A673 (cell line): ENCODE measurements around the gene KLF3. TPM values are rescaled to one million over a fixed set of nuclear protein-coding genes. Genes with fewer than 3 reads are reported as not detected.

Experiments used
- BruUV-seq: library from RNA; stranded (reverse); fragments of 400-500 nt; replicated peaks from 2 replicates; lab custom pipeline; 2021; lab: Mats Ljungman, UMichigan
- CTCF ChIA-PET: fragments of 300-600 bp; sonication (Branson Sonifier 250); formaldehyde crosslinking; loops from one replicate; lab custom pipeline; 2022; ENCODE audit warnings: antibody characterized with exemption; lab: Charles Lee
- POLR2A ChIA-PET: fragments of 300-600 bp; sonication (Branson Sonifier 250); formaldehyde crosslinking; loops from one replicate; lab custom pipeline; 2022; ENCODE audit warnings: antibody characterized with exemption; ENCODE audit not compliant: low non-redundant PET; lab: Charles Lee
- DNase-seq: peaks from one replicate; pipeline ENCODE4 v3.0.0-alpha.2; 2015; ENCODE audit warnings: low spot score
- H3K27ac ChIP-seq: fragments of 200-600 bp; sonication (generic); 2 replicates; pipeline ENCODE4 v1.5.1; 2016; ENCODE audit warnings: mixed run types, low read depth, mild to moderate bottlenecking, mixed read lengths, antibody characterized with exemption, low read length; ENCODE audit not compliant: poor library complexity, severe bottlenecking
- H3K27me3 ChIP-seq: fragments of 200-600 bp; sonication (generic); replicated peaks from 2 replicates; pipeline ENCODE4 v1.6.1; 2017; ENCODE audit warnings: mixed run types, low read depth, mild to moderate bottlenecking, mixed read lengths, antibody characterized with exemption, low read length; ENCODE audit not compliant: insufficient read depth, poor library complexity
- H3K36me3 ChIP-seq: fragments of 200-600 bp; sonication (generic); 2 replicates; pipeline ENCODE4 v1.6.1; 2016; ENCODE audit warnings: mixed run types, mild to moderate bottlenecking, mixed read lengths, antibody characterized with exemption, low read length; ENCODE audit not compliant: insufficient read depth, poor library complexity, severe bottlenecking
- H3K4me1 ChIP-seq: fragments of 200-600 bp; sonication (generic); 2 replicates; pipeline ENCODE4 v1.6.1; 2017; ENCODE audit warnings: mixed run types, mild to moderate bottlenecking, mixed read lengths, antibody characterized with exemption, low read length; ENCODE audit not compliant: insufficient read depth, poor library complexity, severe bottlenecking
- H3K4me3 ChIP-seq: fragments of 200-600 bp; sonication (generic); 2 replicates; pipeline ENCODE4 v1.5.1; 2016; ENCODE audit warnings: low read depth, mixed run types, mild to moderate bottlenecking, mixed read lengths, low read length; ENCODE audit not compliant: poor library complexity, severe bottlenecking
- H3K9me3 ChIP-seq: fragments of 200-600 bp; sonication (generic); 2 replicates; pipeline ENCODE4 v1.6.1; 2016; ENCODE audit warnings: mixed run types, low read depth, mild to moderate bottlenecking, mixed read lengths, antibody characterized with exemption, low read length; ENCODE audit not compliant: poor library complexity, severe bottlenecking
- CTCF ChIP-seq: fragments of 300-800, 200-600 bp; sonication (generic); conservative IDR thresholded peaks from 2 replicates; pipeline ENCODE4 v1.5.1; 2017; ENCODE audit warnings: low read depth, mild to moderate bottlenecking, antibody characterized with exemption, low read length, moderate library complexity, mixed read lengths
- EZH2 ChIP-seq: fragments of 200-600 bp; sonication (generic); IDR thresholded peaks from 2 replicates; pipeline ENCODE4 v1.6.1; 2017; ENCODE audit warnings: borderline replicate concordance, low read depth, mild to moderate bottlenecking, mixed read lengths, antibody characterized with exemption, low read length; ENCODE audit not compliant: poor library complexity, severe bottlenecking
- intact Hi-C: fragments of 100-400 bp; cut with micrococcal nuclease; formaldehyde crosslinking; loops from one replicate; pipeline ENCODE4 v1.10.0; 2022; ENCODE audit not compliant: unreplicated experiment
- total RNA-seq: library from RNA; stranded (reverse); gene quantifications from 2 replicates; pipeline ENCODE4 v1.2.3, GENCODE V29; 2021

Gene KLF3
- total RNA-seq, 1 experiment from 2014 or later, result 36.1 TPM

- ChIA-PET POLR2A (no interaction called here), CTCF (no interaction called here)
- Histone ChIP-seq H3K4me3 (no peak overlapping the region), H3K4me1 (no peaks in the 10 kb centered on the region), H3K27me3 (no peaks in the 10 kb centered on the region), H3K27ac (no peak overlapping the region), H3K9me3 (no peaks in the 10 kb centered on the region), H3K36me3 (no peaks in the 10 kb centered on the region)
- TF ChIP-seq CTCF (no peak), EZH2 (no peak)
- no peak for DNase-seq
- no TSS peak for BruUV-seq
- intact Hi-C loops, result no loop called here
Observed at GRCh38 chr4:38704622-38705154, 40.7 kb downstream of the KLF3 start.

GRCh38 chr4:38706301-38706700 lies 42.3 kb downstream of the KLF3 start:
- ChIA-PET POLR2A (no interaction called here), CTCF (no interaction called here)
- no peaks in the 10 kb centered on the region for H3K36me3 ChIP-seq

GRCh38 chr4:38710053-38710452 lies 46.1 kb downstream of the KLF3 start:
- CTCF ChIA-PET, result no interaction called here
- intact Hi-C loops, result no loop called here

More at GRCh38 chr4:38706301-38706700, 42.3 kb downstream of the KLF3 start:
- no peak overlapping the region for H3K4me3 ChIP-seq
- H3K9me3 ChIP-seq, result no peaks in the 10 kb centered on the region
- BruUV-seq, result no TSS peak
- H3K27me3 ChIP-seq, result no peaks in the 10 kb centered on the region
- H3K4me1 ChIP-seq, result no peaks in the 10 kb centered on the region
- DNase-seq, result no peak
- TF ChIP-seq EZH2 (no peak), CTCF (no peak)
- H3K27ac ChIP-seq, result no peak overlapping the region
- intact Hi-C loops, result no loop called here

More at GRCh38 chr4:38710053-38710452, 46.1 kb downstream of the KLF3 start:
- H3K36me3 ChIP-seq, result no peaks in the 10 kb centered on the region
- H3K4me3 ChIP-seq, result no peak overlapping the region
- POLR2A ChIA-PET, result no interaction called here
- H3K9me3 ChIP-seq, result no peaks in the 10 kb centered on the region
- no TSS peak for BruUV-seq
- no peak for DNase-seq
- H3K27me3 ChIP-seq, result no peaks in the 10 kb centered on the region
- no peaks in the 10 kb centered on the region for H3K4me1 ChIP-seq
- H3K27ac ChIP-seq, result no peak overlapping the region
- TF ChIP-seq CTCF (no peak), EZH2 (no peak)
